BLaER1 treated with 17β-estradiol and CSF1 and Interleukin-3, amounts not matched to agents 10 nM and 100 nM (cell line): ENCODE data around the gene KDM4F.

Experiments used
- H3K27ac ChIP-seq, 11 experiments: shearing (Covaris generic); formaldehyde crosslinking; 2 replicates each; pipeline ENCODE4 v1.8.1; 2022
- H3K27me3 ChIP-seq, 11 experiments: shearing (Covaris generic); formaldehyde crosslinking; 2 replicates each; pipeline ENCODE4 v1.8.1; 2022
- H3K36me3 ChIP-seq, 11 experiments: shearing (Covaris generic); formaldehyde crosslinking; 2 replicates each; pipeline ENCODE4 v1.8.1; 2022
- H3K4me1 ChIP-seq, 10 experiments: shearing (Covaris generic); formaldehyde crosslinking; 2 replicates each; pipeline ENCODE4 v1.8.1; 2022
- H3K4me2 ChIP-seq, 11 experiments: shearing (Covaris generic); formaldehyde crosslinking; 2 replicates each; pipeline ENCODE4 v1.8.1; 2022
- H3K4me3 ChIP-seq, 10 experiments: shearing (Covaris generic); formaldehyde crosslinking; 2 replicates each; pipeline ENCODE4 v1.8.1; 2022
- H3K9ac ChIP-seq, 11 experiments: shearing (Covaris generic); formaldehyde crosslinking; 2 replicates each; pipeline ENCODE4 v1.8.1; 2022
- H3K9me3 ChIP-seq, 11 experiments: shearing (Covaris generic); formaldehyde crosslinking; replicated peaks in 1 of 11; 2 replicates each; pipeline ENCODE4 v1.8.1; 2022
- H4K20me1 ChIP-seq, 11 experiments: shearing (Covaris generic); formaldehyde crosslinking; 2 replicates each; pipeline ENCODE4 v1.8.1; 2022
- Cebpa-rat ChIP-seq, 11 experiments: shearing (Covaris generic); IDR thresholded peaks; 2 replicates each; pipeline ENCODE4 v1.8.1; 2022

The KDM4F gene

DNA sequence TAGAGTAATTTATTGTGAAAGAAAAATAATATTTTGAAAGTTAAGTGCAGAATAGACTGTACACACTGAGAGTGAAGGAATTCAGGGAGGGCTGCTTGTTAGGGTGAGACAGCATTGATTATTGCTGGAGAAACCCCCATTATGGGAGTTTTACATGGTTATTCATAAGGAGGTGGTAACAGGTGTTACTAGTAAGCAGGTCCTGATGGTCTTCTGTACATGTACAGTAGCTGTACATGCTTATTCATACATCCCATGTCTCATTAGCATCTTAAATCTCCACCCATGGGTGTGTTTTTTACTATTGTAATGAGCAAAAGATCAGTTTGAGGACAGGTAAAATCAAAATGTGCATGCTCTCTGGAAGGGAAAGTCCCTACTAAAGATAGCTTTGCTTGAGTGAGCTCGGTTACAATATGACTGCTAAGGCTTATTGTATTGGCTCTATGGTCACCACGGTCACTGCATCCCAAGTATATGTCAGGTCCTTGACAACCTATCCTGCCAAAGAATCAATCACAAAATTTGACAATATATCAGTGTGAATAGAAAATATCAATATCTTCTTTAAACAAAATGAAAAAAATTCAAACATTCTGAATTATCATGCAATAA, 6.2 kb downstream of the KDM4F start:
- H3K9ac ChIP-seq: no peak overlapping the region
- H3K27ac ChIP-seq: no peak overlapping the region
- no peak overlapping the region for H3K4me3 ChIP-seq
- no peaks in the 10 kb centered on the region for H3K27me3 ChIP-seq
- H3K4me1 ChIP-seq: peaks cover 0 to 5% (median 1%) of the 10 kb centered on the region in 10 experiments; a peak in 3 of 20 replicates
- TF ChIP-seq Cebpa-rat (IDR thresholded peaks at IDR 0.05): no peak
- no peak overlapping the region for H3K4me2 ChIP-seq
- H3K9me3 ChIP-seq: peaks cover 0 to 17% (median 7%) of the 10 kb centered on the region in 11 experiments; a peak in 9 of 22 replicates
- H3K36me3 ChIP-seq: no peaks in the 10 kb centered on the region
- no peaks in the 10 kb centered on the region for H4K20me1 ChIP-seq

DNA sequence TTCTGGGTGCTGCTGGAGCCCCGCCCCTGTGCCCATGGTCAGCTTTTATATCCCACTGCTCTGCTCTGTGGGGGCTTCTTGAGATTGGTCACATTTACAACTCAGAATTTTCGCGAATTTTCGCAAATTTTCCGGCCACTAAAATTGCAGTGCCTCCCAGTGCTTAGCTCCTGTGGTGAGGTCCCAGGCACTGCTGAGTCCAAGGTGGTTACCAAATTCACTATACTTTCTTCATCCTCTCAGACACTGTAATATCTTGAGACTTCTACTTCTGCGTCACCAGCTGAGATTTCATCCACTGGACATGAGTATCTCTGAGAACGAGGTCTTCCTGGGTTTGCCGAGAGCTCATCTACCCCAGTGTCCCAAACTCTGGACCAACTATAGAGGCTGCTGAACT, 8.7 kb downstream of the KDM4F start:
- H3K4me2 ChIP-seq: no peak overlapping the region

DNA sequence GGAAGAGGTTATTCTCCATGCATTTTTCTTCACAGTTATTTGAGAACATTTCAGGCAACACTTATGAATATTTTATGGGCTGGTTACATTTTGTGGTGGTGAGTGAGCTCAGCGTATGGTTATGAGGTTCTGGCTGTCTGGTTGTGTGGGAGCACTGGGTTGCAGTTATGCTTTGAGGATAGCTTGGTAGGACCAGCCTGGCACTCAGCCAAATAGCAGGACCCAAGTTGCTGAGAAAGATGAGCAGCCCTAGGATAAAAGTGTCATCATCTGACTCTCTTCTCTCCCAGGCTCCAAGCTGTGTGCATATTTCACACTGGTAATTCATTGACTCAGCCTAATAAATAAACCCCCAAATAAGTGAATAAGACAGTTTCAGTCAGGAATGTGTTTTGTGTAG, 9.4 kb downstream of the KDM4F start:
- no peak overlapping the region for H3K27ac ChIP-seq
- H3K36me3 ChIP-seq: no peaks in the 10 kb centered on the region
- peaks cover 0 to 8% (median 0%) of the 10 kb centered on the region in 11 experiments; a peak in 4 of 22 replicates for H3K9me3 ChIP-seq
- no peak overlapping the region for H3K4me2 ChIP-seq
- no peak overlapping the region for H3K9ac ChIP-seq
- no peak for TF ChIP-seq Cebpa-rat (IDR thresholded peaks at IDR 0.05)
- H3K27me3 ChIP-seq: no peaks in the 10 kb centered on the region
- H3K4me1 ChIP-seq: peaks cover 0 to 5% (median 1%) of the 10 kb centered on the region in 10 experiments; a peak in 3 of 20 replicates
- no peaks in the 10 kb centered on the region for H4K20me1 ChIP-seq
- H3K4me3 ChIP-seq: no peak overlapping the region

More for the DNA sequence above, 8.7 kb downstream of the KDM4F start:
- Histone ChIP-seq H3K9me3 (peaks cover 0 to 10% (median 0%) of the 10 kb centered on the region in 11 experiments; a peak in 4 of 22 replicates), H3K27me3 (no peaks in the 10 kb centered on the region), H3K4me3 (no peak overlapping the region), H4K20me1 (no peaks in the 10 kb centered on the region), H3K4me1 (peaks cover 0 to 5% (median 1%) of the 10 kb centered on the region in 10 experiments; a peak in 3 of 20 replicates), H3K27ac (no peak overlapping the region), H3K36me3 (no peaks in the 10 kb centered on the region), H3K9ac (no peak overlapping the region)
- no peak for TF ChIP-seq Cebpa-rat (IDR thresholded peaks at IDR 0.05)

DNA sequence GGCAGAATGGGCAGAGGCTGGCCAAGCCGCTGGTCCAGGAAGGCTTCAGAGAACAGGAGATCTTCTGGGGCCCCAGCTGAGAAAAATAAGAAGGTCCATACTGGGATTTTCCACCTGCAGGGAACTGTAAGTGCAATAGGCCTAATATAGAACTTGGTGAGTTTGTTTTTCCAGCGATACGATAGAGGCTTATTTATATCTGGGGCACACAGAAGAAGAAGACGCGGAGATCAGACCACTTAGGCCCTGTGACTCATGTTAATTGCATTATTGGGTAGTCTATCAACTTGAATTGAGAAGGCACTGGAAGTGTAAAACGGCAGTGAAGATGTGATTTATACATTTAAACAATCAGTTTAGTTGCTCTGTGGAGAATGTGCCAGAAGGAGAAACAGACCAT, 9.8 kb downstream of the KDM4F start:
- Histone ChIP-seq H3K4me3 (no peak overlapping the region), H3K4me1 (peaks cover 0 to 5% (median 1%) of the 10 kb centered on the region in 10 experiments; a peak in 3 of 20 replicates), H3K27ac (no peak overlapping the region), H4K20me1 (no peaks in the 10 kb centered on the region), H3K9ac (no peak overlapping the region), H3K4me2 (no peak overlapping the region), H3K9me3 (peaks cover 0 to 4% (median 0%) of the 10 kb centered on the region in 11 experiments; a peak in 1 of 22 replicates), H3K27me3 (no peaks in the 10 kb centered on the region), H3K36me3 (no peaks in the 10 kb centered on the region)
- TF ChIP-seq Cebpa-rat (IDR thresholded peaks at IDR 0.05): no peak

DNA sequence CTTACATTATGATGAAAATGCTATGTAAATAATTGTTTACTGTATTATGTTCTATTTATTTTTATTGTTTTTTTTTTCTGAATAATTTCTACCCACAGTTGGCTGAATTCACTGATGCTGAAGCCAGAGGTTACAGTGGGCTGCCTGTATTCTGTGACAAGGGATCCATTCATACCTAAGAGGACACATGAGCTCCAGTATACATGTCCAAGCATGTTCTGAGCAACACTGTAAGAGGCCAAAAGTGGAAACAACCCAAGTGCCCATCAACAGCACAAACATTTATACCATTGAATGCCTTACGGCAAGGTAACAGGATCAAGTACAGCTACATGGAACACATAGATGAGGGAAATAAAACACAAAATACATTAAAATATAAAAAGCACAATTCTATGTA, 16.1 kb downstream of the KDM4F start:
- Histone ChIP-seq H3K9ac (no peak overlapping the region), H3K4me3 (no peak overlapping the region), H4K20me1 (peaks cover 0 to 8% (median 5%) of the 10 kb centered on the region in 11 experiments; a peak in 9 of 22 replicates), H3K9me3 (no peaks in the 10 kb centered on the region), H3K36me3 (0 out of 22 replicates have a peak, but pooled peaks cover 0 to under 1% (median 0%) of the 10 kb centered on the region in 11 experiments), H3K27me3 (no peaks in the 10 kb centered on the region), H3K4me1 (peaks cover 12 to 21% (median 16%) of the 10 kb centered on the region in 10 experiments), H3K27ac (no peak overlapping the region), H3K4me2 (no peak overlapping the region)
- no peak for TF ChIP-seq Cebpa-rat (IDR thresholded peaks at IDR 0.05)

DNA sequence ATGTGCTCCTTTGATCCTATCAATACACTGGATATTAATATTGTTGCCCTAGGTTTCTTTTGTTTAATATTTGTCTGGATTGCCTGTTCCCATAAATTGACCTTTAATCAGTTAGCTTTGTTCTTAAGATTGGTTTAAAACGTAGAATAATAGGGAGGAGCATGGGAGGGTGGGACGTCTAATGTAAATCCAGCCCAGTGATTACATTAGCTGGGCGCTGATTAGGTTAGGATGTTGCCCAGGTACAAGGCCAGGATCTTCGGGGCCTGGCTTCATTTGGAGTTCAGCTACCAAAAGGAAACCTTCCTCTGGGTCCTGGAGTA, 17.5 kb downstream of the KDM4F start, which contains the start of gene SRSF8:
Gene SRSF8, plus strand, starts transcription at position 204 of the 323 bp plus-strand sequence. CDS start 308 bp downstream, outside the sequence.
- Histone ChIP-seq H3K4me1 (peaks cover 12 to 34% (median 21%) of the 10 kb centered on the region in 10 experiments), H3K36me3 (0 out of 22 replicates have a peak, but pooled peaks cover 0 to 6% (median 0%) of the 10 kb centered on the region in 11 experiments), H3K9ac (peak within 1 kb of the TSS; percentile 90 to 96 (median 93)), H3K27ac (peak within 1 kb of the TSS; percentile 79 to 96 (median 91)), H3K27me3 (no peaks in the 10 kb centered on the region), H3K4me3 (peak within 1 kb of the TSS; percentile 80 to 97 (median 91)), H3K9me3 (no peaks in the 10 kb centered on the region), H4K20me1 (peaks cover 0 to 8% (median 5%) of the 10 kb centered on the region in 11 experiments; a peak in 9 of 22 replicates), H3K4me2 (peak within 1 kb of the TSS; percentile 69 to 92 (median 81))
- TF ChIP-seq Cebpa-rat (IDR thresholded peaks at IDR 0.05): no peak

DNA sequence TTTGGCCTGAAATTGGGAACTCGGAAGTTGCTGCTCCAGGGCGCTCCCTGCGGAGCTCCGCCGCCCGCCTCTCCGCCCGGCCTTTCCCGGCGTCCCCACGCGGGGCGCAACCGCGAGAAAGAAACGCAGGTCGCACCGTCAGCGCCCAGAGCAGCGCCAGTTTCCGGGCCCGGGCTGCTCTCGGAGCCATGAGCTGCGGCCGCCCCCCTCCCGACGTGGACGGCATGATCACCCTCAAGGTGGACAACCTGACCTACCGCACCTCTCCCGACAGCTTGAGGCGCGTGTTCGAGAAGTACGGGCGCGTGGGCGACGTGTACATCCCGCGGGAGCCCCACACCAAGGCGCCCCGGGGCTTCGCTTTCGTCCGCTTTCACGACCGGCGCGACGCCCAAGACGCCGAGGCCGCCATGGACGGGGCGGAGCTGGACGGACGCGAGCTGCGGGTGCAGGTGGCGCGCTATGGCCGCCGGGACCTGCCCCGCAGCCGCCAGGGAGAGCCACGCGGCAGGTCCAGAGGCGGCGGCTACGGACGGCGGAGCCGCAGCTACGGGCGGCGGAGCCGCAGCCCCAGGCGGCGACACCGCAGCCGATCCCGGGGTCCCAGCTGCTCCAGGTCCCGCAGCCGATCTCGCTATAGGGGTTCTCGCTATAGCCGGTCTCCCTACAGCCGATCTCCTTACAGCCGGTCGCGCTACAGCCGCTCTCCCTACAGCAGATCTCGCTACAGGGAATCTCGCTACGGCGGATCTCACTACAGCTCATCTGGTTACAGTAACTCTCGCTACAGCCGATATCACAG, 18.0 kb downstream of the KDM4F start:
- no peaks in the 10 kb centered on the region for H3K9me3 ChIP-seq
- H3K9ac ChIP-seq: peak overlapping the region; percentile 90 to 96 (median 93)
- no peak for TF ChIP-seq Cebpa-rat (IDR thresholded peaks at IDR 0.05)
- H4K20me1 ChIP-seq: peaks cover 0 to 8% (median 5%) of the 10 kb centered on the region in 11 experiments; a peak in 9 of 22 replicates
- H3K36me3 ChIP-seq: 0 out of 22 replicates have a peak, but pooled peaks cover 0 to 6% (median 0%) of the 10 kb centered on the region in 11 experiments
- peak overlapping the region; percentile 69 to 92 (median 81) for H3K4me2 ChIP-seq
- no peaks in the 10 kb centered on the region for H3K27me3 ChIP-seq
- H3K4me1 ChIP-seq: peaks cover 12 to 36% (median 21%) of the 10 kb centered on the region in 10 experiments
- H3K27ac ChIP-seq: peak overlapping the region; percentile 79 to 96 (median 91)
- H3K4me3 ChIP-seq: peak overlapping the region; percentile 80 to 97 (median 91)

DNA sequence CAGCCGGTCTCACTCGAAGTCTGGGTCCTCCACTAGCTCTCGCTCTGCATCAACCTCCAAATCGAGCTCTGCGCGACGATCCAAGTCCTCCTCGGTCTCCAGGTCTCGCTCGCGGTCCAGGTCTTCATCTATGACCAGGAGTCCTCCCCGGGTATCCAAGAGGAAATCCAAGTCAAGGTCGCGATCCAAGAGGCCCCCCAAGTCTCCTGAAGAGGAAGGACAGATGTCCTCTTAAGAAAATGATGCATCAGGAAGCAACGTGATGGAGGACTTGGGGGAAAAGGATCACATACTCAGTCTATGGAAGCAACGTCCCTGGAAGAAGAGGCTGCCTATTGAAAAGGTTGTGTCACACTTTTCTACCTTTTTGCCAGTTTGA, 18.6 kb downstream of the KDM4F start:
- 0 out of 22 replicates have a peak, but pooled peaks cover 0 to 6% (median 0%) of the 10 kb centered on the region in 11 experiments for H3K36me3 ChIP-seq
- H3K4me3 ChIP-seq: peak overlapping the region; percentile 80 to 97 (median 91)
- no peak for TF ChIP-seq Cebpa-rat (IDR thresholded peaks at IDR 0.05)
- H3K4me2 ChIP-seq: peak overlapping the region; percentile 69 to 92 (median 81)
- H3K4me1 ChIP-seq: peaks cover 12 to 36% (median 21%) of the 10 kb centered on the region in 10 experiments
- no peaks in the 10 kb centered on the region for H3K27me3 ChIP-seq
- H4K20me1 ChIP-seq: peaks cover 0 to 8% (median 5%) of the 10 kb centered on the region in 11 experiments; a peak in 9 of 22 replicates
- no peaks in the 10 kb centered on the region for H3K9me3 ChIP-seq
- H3K27ac ChIP-seq: peak overlapping the region; percentile 79 to 96 (median 91)
- peak overlapping the region; percentile 90 to 96 (median 93) for H3K9ac ChIP-seq
